AG09319 (cell line): ENCODE data around the gene CABP4.
A peak's percentile ranks its signal among the peaks of the same experiment; 100 is the strongest.

Experiments
- DNase-seq: peaks from one replicate; pipeline ENCODE4 v3.0.0-alpha.2; 2010; ENCODE audit warnings: low read depth; ENCODE audit errors: extremely low read depth
- CTCF ChIP-seq: IDR thresholded peaks from 2 replicates; pipeline ENCODE4 v1.5.1; 2011; ENCODE audit warnings: low read depth, mild to moderate bottlenecking, inconsistent platforms, low read length, moderate library complexity

CABP4 gene

GRCh38 chr11:67504950-67505581, 49.9 kb downstream of the CABP4 start, which contains the start of gene PITPNM1:
Gene PITPNM1 (minus strand): TSS chr11:67505363. CDS start chr11:67504180, 1,183 bp downstream.
- DNase-seq: no peak
- no peak for TF ChIP-seq CTCF

GRCh38 chr11:67505605-67506396, 50.6 kb downstream of the CABP4 start:
- TF ChIP-seq CTCF: peak; percentile 96

GRCh38 chr11:67506426-67507051, 51.4 kb downstream of the CABP4 start:
- TF ChIP-seq CTCF: no peak
- no peak for DNase-seq

More at GRCh38 chr11:67505605-67506396, 50.6 kb downstream of the CABP4 start:
- peak; percentile 75 for DNase-seq

- no peak for TF ChIP-seq CTCF
- DNase-seq: no peak
Observed at GRCh38 chr11:67507242-67507863, 52.2 kb downstream of the CABP4 start.

- DNase-seq: peak; percentile 99
- TF ChIP-seq CTCF: no peak
Observed at GRCh38 chr11:67507864-67508485, 52.8 kb downstream of the CABP4 start, which contains the start of gene CDK2AP2. Gene CDK2AP2 (minus strand): TSS chr11:67508162. CDS start chr11:67508082, 80 bp downstream.

GRCh38 chr11:67508486-67509121, 53.5 kb downstream of the CABP4 start:
- DNase-seq: peak; percentile 92
- TF ChIP-seq CTCF: no peak
